ENCODE data around the gene SPINK4. TPM values are rescaled to one million over a fixed set of nuclear protein-coding genes. Genes with fewer than 3 reads are reported as not detected.

The SPINK4 gene
- total RNA-seq, 2 experiments from 2014 or later, result not detected

GRCh38 chr9:33294670-33295432 lies 54.9 kb downstream of the SPINK4 start:
- no peaks in the 10 kb centered on the region for H3K9me3 Mint-ChIP-seq
- H3K4me1 Mint-ChIP-seq (ENCODE audit: low read depth), result peaks cover 78% of the 10 kb centered on the region
- DNase-seq (no peak), ATAC-seq (no peak)
- TF ChIP-seq, protein P1, sequence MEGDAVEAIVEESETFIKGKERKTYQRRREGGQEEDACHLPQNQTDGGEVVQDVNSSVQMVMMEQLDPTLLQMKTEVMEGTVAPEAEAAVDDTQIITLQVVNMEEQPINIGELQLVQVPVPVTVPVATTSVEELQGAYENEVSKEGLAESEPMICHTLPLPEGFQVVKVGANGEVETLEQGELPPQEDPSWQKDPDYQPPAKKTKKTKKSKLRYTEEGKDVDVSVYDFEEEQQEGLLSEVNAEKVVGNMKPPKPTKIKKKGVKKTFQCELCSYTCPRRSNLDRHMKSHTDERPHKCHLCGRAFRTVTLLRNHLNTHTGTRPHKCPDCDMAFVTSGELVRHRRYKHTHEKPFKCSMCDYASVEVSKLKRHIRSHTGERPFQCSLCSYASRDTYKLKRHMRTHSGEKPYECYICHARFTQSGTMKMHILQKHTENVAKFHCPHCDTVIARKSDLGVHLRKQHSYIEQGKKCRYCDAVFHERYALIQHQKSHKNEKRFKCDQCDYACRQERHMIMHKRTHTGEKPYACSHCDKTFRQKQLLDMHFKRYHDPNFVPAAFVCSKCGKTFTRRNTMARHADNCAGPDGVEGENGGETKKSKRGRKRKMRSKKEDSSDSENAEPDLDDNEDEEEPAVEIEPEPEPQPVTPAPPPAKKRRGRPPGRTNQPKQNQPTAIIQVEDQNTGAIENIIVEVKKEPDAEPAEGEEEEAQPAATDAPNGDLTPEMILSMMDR (IDR thresholded peaks at IDR 0.05), result no peak
- CTCF ChIA-PET, result no interaction called here
- H3K4me3 Mint-ChIP-seq, result peak overlapping the region; percentile 3
- H3K27ac Mint-ChIP-seq, result peak overlapping the region; percentile 62
- intact Hi-C loops (cut with micrococcal nuclease), result no loop called here
- POLR2A ChIA-PET, result no interaction called here
- H3K36me3 Mint-ChIP-seq (ENCODE audit: low read depth), result peaks cover 73% of the 10 kb centered on the region
- no peaks in the 10 kb centered on the region for H3K27me3 Mint-ChIP-seq

DNA sequence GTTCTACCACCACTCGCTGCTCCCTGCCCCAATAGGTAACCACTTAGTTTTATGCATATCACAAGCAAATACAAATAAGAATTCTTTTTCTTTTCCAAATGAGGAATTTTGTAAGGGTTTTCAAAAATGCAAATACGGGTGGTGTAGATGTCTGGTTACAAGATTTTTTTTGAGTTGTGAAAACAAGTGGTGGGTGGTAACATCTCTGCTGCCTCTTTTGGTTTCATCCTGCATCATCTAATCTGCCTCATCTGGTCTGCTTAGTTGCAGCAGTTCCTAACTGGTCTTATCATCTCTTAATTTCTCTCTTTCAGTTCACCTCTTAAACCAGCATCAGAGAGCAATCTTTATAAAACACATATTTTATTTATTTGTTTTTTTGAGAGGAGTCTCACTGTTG lies 55.6 kb downstream of the SPINK4 start:
- peak overlapping the region; percentile 87 for H3K27ac Mint-ChIP-seq
- H3K4me3 Mint-ChIP-seq, result peak overlapping the region; percentile 44
- DNase-seq (peak; percentile 14), ATAC-seq (peak; percentile 45)
- no peaks in the 10 kb centered on the region for H3K27me3 Mint-ChIP-seq
- ChIA-PET POLR2A (no interaction called here), CTCF (interaction anchor here (2.1 to 3.2 kb wide), 2 partner anchors 9 to 120 kb away, joined by 9 to 23 read pairs; no protein-coding TSS in a partner anchor)
- no peaks in the 10 kb centered on the region for H3K9me3 Mint-ChIP-seq
- peaks cover 75% of the 10 kb centered on the region for H3K36me3 Mint-ChIP-seq (ENCODE audit: low read depth)
- TF ChIP-seq, protein P1 (IDR thresholded peaks at IDR 0.05), result no peak
- H3K4me1 Mint-ChIP-seq (ENCODE audit: low read depth), result peaks cover 80% of the 10 kb centered on the region
- intact Hi-C loops (cut with micrococcal nuclease), result no loop called here

DNA sequence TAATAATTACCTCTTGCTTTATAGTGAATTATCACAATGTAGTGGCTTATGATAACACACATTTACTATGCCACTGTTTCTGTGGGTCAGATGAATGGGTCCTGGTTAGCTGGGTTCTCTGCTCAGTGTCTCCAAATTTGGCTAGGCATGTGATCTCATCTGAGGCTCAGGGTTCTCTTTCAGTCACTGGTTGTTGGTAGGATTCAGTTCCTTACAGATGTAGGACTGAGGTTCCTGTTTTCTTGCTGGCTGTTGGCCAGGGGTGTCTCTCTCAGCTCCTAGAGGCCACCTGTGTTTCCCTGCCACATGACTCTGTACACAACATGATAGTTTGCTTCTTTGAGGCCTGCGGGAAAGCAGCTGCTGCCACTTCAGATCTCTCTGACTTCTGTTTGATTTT lies 57.5 kb downstream of the SPINK4 start:
- ChIA-PET CTCF (interaction anchor here (0.9 to 3.2 kb wide), 4 partner anchors 9 to 169 kb away, joined by 3 to 23 read pairs (median 7); no protein-coding TSS in a partner anchor), POLR2A (interaction anchor here (0.6 kb wide), 1 partner anchor 23 kb away, joined by 3 read pairs; no protein-coding TSS in a partner anchor)
- H3K4me1 Mint-ChIP-seq (ENCODE audit: low read depth), result peaks cover 71% of the 10 kb centered on the region
- peak; percentile 45 for ATAC-seq
- H3K9me3 Mint-ChIP-seq, result no peaks in the 10 kb centered on the region
- H3K27me3 Mint-ChIP-seq, result no peaks in the 10 kb centered on the region
- peak overlapping the region; percentile 18 for H3K4me3 Mint-ChIP-seq
- intact Hi-C loops (cut with micrococcal nuclease), result no loop called here
- H3K27ac Mint-ChIP-seq, result peak overlapping the region; percentile 62
- peaks cover 68% of the 10 kb centered on the region for H3K36me3 Mint-ChIP-seq (ENCODE audit: low read depth)
- DNase-seq, result peak; percentile 25
- TF ChIP-seq, protein P1 (IDR thresholded peaks at IDR 0.05), result no peak

Other genes with a start within 250 kb of the SPINK4 start
- gene APTX, start 238.5 kb upstream of the SPINK4 start, total RNA-seq, result 10 to 100 TPM; 39.2 to 42.9 TPM
- gene DNAJA1, start 214.9 kb upstream of the SPINK4 start, total RNA-seq, result 100 to 1,000 TPM; 139 to 143 TPM
- gene SMU1, start 163.5 kb upstream of the SPINK4 start, total RNA-seq, result 10 to 100 TPM; 23.8 to 23.9 TPM
- 10 to 100 TPM; 41.2 to 41.4 TPM for gene B4GALT1, start 72.8 kb upstream of the SPINK4 start, total RNA-seq
- 10 to 100 TPM; 55.6 to 61.6 TPM for gene BAG1, start 24.5 kb downstream of the SPINK4 start, total RNA-seq
- 10 to 100 TPM; 64.6 to 74.2 TPM for gene CHMP5, start 24.9 kb downstream of the SPINK4 start, total RNA-seq
- gene NFX1, start 50.3 kb downstream of the SPINK4 start, total RNA-seq, result 10 to 100 TPM; 37.4 to 38.9 TPM
- not detected for gene AQP7, start 162.4 kb downstream of the SPINK4 start, total RNA-seq
- gene AQP3, start 207.4 kb downstream of the SPINK4 start, total RNA-seq, result 1 to 10 TPM; 1.2 to 2.6 TPM
- gene NOL6, start 233.8 kb downstream of the SPINK4 start, total RNA-seq, result 10 to 100 TPM; 45.5 to 45.9 TPM